HUES64 (cell line): Measurements from ENCODE around the gene APBB2.

Experiments
- H3K27ac ChIP-seq: 2 replicates; pipeline ENCODE4 v1.7.0; 2013; ENCODE audit warnings: low read depth, low read length, inconsistent platforms
- H3K27me3 ChIP-seq: 2 replicates; pipeline ENCODE4 v1.6.1; 2013; ENCODE audit warnings: mild to moderate bottlenecking, low read length; ENCODE audit not compliant: insufficient read depth
- H3K36me3 ChIP-seq: 2 replicates; pipeline ENCODE4 v1.6.1; 2013; ENCODE audit warnings: mild to moderate bottlenecking, low read length; ENCODE audit not compliant: insufficient read depth
- H3K4me1 ChIP-seq: 2 replicates; pipeline ENCODE4 v1.6.1; 2013; ENCODE audit warnings: mild to moderate bottlenecking, low read length, moderate library complexity; ENCODE audit not compliant: insufficient read depth
- H3K4me3 ChIP-seq: 2 replicates; pipeline ENCODE4 v1.5.1; 2013; ENCODE audit warnings: mild to moderate bottlenecking, low read length, moderate library complexity
- H3K9ac ChIP-seq: 2 replicates; pipeline ENCODE4 v1.6.1; 2013; ENCODE audit warnings: mild to moderate bottlenecking, low read depth, low read length
- H3K9me3 ChIP-seq: 2 replicates; pipeline ENCODE4 v1.6.1; 2013; ENCODE audit warnings: low read depth, low read length; ENCODE audit not compliant: insufficient read depth
- WGBS: fragments of 150-250, 120-280 bp; methylation state at CpG from one replicate; pipeline ENCODE4 v1.1.7; 2013; ENCODE audit warnings: missing lambda C conversion rate; 5-methylcytosine and 5-hydroxymethylcytosine counted together

The APBB2 gene

GRCh38 chr4:40990899-40991265 is 223.5 kb downstream of the APBB2 start:
- Histone ChIP-seq H3K4me3 (no peak overlapping the region), H3K9me3 (no peaks in the 10 kb centered on the region), H3K4me1 (no peaks in the 10 kb centered on the region), H3K27me3 (no peaks in the 10 kb centered on the region), H3K9ac (no peak overlapping the region), H3K27ac (no peak overlapping the region), H3K36me3 (no peaks in the 10 kb centered on the region)
- 94% methylated on average over 3 of the region's 3 CpGs for WGBS

- H3K9me3 ChIP-seq, result no peaks in the 10 kb centered on the region
- H3K27me3 ChIP-seq, result no peaks in the 10 kb centered on the region
- 100% methylated on average over 5 of the region's 5 CpGs for WGBS
- H3K9ac ChIP-seq, result no peak overlapping the region
- H3K36me3 ChIP-seq, result no peaks in the 10 kb centered on the region
- no peak overlapping the region for H3K27ac ChIP-seq
- H3K4me3 ChIP-seq, result no peak overlapping the region
- no peaks in the 10 kb centered on the region for H3K4me1 ChIP-seq
Measured at GRCh38 chr4:40990236-40990898, 224.0 kb downstream of the APBB2 start.

- H3K27ac ChIP-seq, result no peak overlapping the region
- no peaks in the 10 kb centered on the region for H3K36me3 ChIP-seq
- no peak overlapping the region for H3K9ac ChIP-seq
- H3K4me3 ChIP-seq, result no peak overlapping the region
- H3K4me1 ChIP-seq, result peaks cover 3% of the 10 kb centered on the region; the same call in 1 of the 2 replicates
- 83% methylated on average over 2 of the region's 3 CpGs for WGBS
- H3K9me3 ChIP-seq, result no peaks in the 10 kb centered on the region
- H3K27me3 ChIP-seq, result no peaks in the 10 kb centered on the region
Measured at GRCh38 chr4:40987151-40987550, 227.2 kb downstream of the APBB2 start.

- Histone ChIP-seq H3K4me1 (peaks cover 3% of the 10 kb centered on the region; the same call in 1 of the 2 replicates), H3K9me3 (no peaks in the 10 kb centered on the region), H3K27me3 (no peaks in the 10 kb centered on the region), H3K4me3 (no peak overlapping the region), H3K27ac (no peak overlapping the region), H3K36me3 (no peaks in the 10 kb centered on the region), H3K9ac (no peak overlapping the region)
- 83% methylated on average over 2 of the region's 3 CpGs for WGBS
Measured at GRCh38 chr4:40986375-40986774, 228.0 kb downstream of the APBB2 start.

- no peak overlapping the region for H3K27ac ChIP-seq
- H3K36me3 ChIP-seq, result no peaks in the 10 kb centered on the region
- H3K27me3 ChIP-seq, result no peaks in the 10 kb centered on the region
- H3K9ac ChIP-seq, result no peak overlapping the region
- H3K4me3 ChIP-seq, result no peak overlapping the region
- H3K9me3 ChIP-seq, result no peaks in the 10 kb centered on the region
- 91% methylated on average over 4 of the region's 4 CpGs for WGBS
- peaks cover 3% of the 10 kb centered on the region; the same call in 1 of the 2 replicates for H3K4me1 ChIP-seq
Measured at GRCh38 chr4:40984051-40984450, 230.3 kb downstream of the APBB2 start.

GRCh38 chr4:40980318-40980883 is 233.9 kb downstream of the APBB2 start:
- no peak overlapping the region for H3K27ac ChIP-seq
- H3K9me3 ChIP-seq, result no peaks in the 10 kb centered on the region
- no peaks in the 10 kb centered on the region for H3K36me3 ChIP-seq
- no peaks in the 10 kb centered on the region for H3K27me3 ChIP-seq
- WGBS, result 26% methylated on average over 1 of the region's 1 CpG
- peaks cover 3% of the 10 kb centered on the region; the same call in 1 of the 2 replicates for H3K4me1 ChIP-seq
- no peak overlapping the region for H3K4me3 ChIP-seq
- no peak overlapping the region for H3K9ac ChIP-seq

GRCh38 chr4:40978548-40978947 is 235.8 kb downstream of the APBB2 start:
- no peak overlapping the region for H3K9ac ChIP-seq
- no peaks in the 10 kb centered on the region for H3K4me1 ChIP-seq
- H3K4me3 ChIP-seq, result no peak overlapping the region
- H3K9me3 ChIP-seq, result no peaks in the 10 kb centered on the region
- no peak overlapping the region for H3K27ac ChIP-seq
- H3K27me3 ChIP-seq, result no peaks in the 10 kb centered on the region
- H3K36me3 ChIP-seq, result no peaks in the 10 kb centered on the region
- 94% methylated on average over 4 of the region's 5 CpGs for WGBS

GRCh38 chr4:40976343-40976742 is 238.0 kb downstream of the APBB2 start:
- Histone ChIP-seq H3K9ac (no peak overlapping the region), H3K9me3 (no peaks in the 10 kb centered on the region), H3K4me3 (no peak overlapping the region), H3K27ac (no peak overlapping the region), H3K4me1 (no peaks in the 10 kb centered on the region), H3K36me3 (no peaks in the 10 kb centered on the region), H3K27me3 (no peaks in the 10 kb centered on the region)

GRCh38 chr4:40972722-40973121 is 241.6 kb downstream of the APBB2 start:
- Histone ChIP-seq H3K9me3 (no peaks in the 10 kb centered on the region), H3K27me3 (no peaks in the 10 kb centered on the region), H3K4me1 (no peaks in the 10 kb centered on the region), H3K9ac (no peak overlapping the region), H3K36me3 (no peaks in the 10 kb centered on the region), H3K4me3 (no peak overlapping the region), H3K27ac (no peak overlapping the region)
- WGBS, result 97% methylated on average over 1 of the region's 1 CpG

GRCh38 chr4:40971338-40971737 is 243.0 kb downstream of the APBB2 start:
- Histone ChIP-seq H3K4me3 (no peak overlapping the region), H3K36me3 (0 out of 2 replicates have a peak, but pooled peaks cover 3% of the 10 kb centered on the region), H3K27ac (no peak overlapping the region), H3K27me3 (no peaks in the 10 kb centered on the region), H3K4me1 (no peaks in the 10 kb centered on the region), H3K9me3 (peaks cover 5% of the 10 kb centered on the region; the same call in 1 of the 2 replicates), H3K9ac (no peak overlapping the region)
- WGBS, result 88% methylated on average over 2 of the region's 3 CpGs

- H3K4me3 ChIP-seq, result no peak overlapping the region
- no peak overlapping the region for H3K27ac ChIP-seq
- no peaks in the 10 kb centered on the region for H3K27me3 ChIP-seq
- no peak overlapping the region for H3K9ac ChIP-seq
- WGBS, result 69% methylated on average over 1 of the region's 2 CpGs
- H3K36me3 ChIP-seq, result 0 out of 2 replicates have a peak, but pooled peaks cover 3% of the 10 kb centered on the region
- no peaks in the 10 kb centered on the region for H3K4me1 ChIP-seq
- H3K9me3 ChIP-seq, result peaks cover 5% of the 10 kb centered on the region; the same call in 1 of the 2 replicates
Measured at GRCh38 chr4:40969501-40969900, 244.8 kb downstream of the APBB2 start.
